Stimulated activated CD4-positive, alpha-beta T cell treated with anti-CD3 and anti-CD28 coated beads, TNF-alpha, amount 100 ng/mL, for 24 hours (primary cell): ENCODE measurements around the gene MED31.
"Not testable (repeated sequence)": the region's sequence is repeated elsewhere in the genome, so short reads cannot be mapped to it uniquely, and the experiment has no call there.

Source experiments
- DNase-seq, 3 experiments: peaks; one replicate each; pipeline ENCODE4 v3.0.0-alpha.2; 2020; ENCODE audit warnings: low read depth in 3 of 3

MED31 gene

DNA sequence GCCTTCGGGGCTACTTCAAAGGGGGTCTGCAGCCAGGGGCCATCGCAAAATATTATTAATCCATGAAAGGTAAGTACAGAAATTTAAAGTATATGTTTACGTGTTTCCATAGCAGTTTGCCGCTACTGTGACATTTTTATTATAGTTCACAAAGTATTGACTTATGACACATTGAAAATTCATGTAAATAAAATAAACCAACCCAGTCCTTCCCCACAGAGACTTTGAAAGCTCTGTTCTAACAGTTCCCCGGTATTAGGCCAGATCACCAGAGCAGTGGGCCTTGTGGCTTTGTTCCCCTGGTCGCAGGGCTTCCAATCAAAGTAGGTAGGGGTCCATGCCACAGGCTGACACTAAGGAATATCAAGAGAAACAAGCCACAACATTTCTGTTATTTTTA is 24.8 kb downstream of the MED31 start:
- no peak for DNase-seq

GRCh38 chr17:6623941-6624340 is 27.5 kb downstream of the MED31 start:
- no peak for DNase-seq

GRCh38 chr17:6611231-6611630 is 40.2 kb downstream of the MED31 start:
- no peak for DNase-seq

DNA sequence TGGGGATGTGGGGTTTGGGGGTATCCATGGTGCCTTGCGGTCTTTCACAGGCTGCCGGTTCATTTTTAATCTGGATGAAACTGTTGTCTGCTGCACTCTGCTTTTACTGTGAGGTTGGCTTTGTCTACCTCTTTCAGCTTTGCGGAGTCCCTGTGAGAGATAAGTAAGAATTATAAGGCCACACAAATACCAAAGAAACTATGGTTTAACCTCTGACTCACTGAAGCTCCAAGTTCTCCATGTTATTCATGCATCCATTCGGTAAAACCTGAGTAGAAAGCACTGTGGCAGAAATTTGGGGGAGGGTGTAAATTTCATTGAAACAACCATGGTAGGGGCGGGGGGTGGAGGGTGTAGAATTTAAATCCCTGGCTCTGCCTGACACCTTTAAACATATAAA is 41.4 kb downstream of the MED31 start:
- DNase-seq: no peak

DNA sequence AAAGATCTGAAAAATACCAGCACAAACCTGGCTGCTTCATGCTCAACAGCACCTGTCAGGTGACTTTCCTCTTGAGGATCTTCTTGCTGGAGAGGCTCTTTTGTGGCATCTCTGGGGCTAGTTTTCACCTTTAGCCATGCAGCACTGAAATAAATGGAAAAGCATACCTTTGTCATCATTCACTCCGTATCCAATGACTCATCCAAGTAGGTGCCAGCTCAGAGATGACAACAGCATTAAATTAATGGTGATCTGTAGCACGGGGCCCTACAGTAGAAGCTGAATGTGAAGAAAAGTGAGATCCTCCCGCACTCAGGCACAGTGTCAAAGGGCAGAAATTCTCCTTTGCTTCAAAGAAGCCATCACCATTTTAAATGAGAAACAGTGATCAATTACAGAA is 43.1 kb downstream of the MED31 start:
- DNase-seq: no peak

DNA sequence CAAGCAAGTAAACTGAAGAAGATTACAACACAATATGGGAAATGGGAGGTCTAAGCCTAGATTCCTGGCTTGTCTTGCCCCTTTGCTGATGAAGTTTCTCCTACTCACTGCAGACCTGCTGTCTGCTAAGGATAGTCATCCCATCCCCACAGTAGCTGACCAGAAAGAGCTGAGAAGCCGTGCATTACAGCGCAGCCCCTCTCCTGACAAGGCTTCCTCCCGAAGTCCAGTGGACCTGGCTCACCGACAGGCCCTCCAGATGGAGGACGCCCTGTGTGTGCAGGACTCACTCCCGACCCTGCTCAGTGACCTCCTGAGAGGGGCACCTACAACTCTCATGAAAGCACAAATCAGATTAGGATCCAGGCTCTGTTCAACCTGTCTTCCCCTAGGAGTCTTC is 46.3 kb downstream of the MED31 start:
- DNase-seq: no peak

GRCh38 chr17:6603744-6604325 is 47.6 kb downstream of the MED31 start:
- no peak for DNase-seq

DNA sequence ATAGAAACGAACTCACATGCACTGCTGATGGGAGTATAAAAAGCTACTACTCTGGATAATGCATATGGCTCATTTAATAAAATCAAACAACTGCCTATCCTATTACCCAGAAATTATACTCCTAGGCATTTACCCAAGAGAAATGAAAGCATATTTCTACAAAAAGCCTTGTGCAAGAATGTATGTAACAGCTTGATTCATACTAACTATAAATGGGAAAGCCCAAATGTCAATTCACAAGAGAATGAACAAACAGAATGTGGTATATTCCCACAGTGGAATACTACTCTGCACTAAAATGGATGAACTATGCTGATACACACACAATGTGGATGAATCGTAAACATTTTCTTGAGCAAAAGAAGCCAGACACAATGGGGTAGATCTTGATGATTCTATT is 49.3 kb downstream of the MED31 start:
- no peak for DNase-seq

- DNase-seq: no peak
These were observed 52.0 kb downstream of the MED31 start for GRCh38 chr17:6599364-6599763.

GRCh38 chr17:6597727-6598126 is 53.7 kb downstream of the MED31 start:
- DNase-seq: no peak

DNA sequence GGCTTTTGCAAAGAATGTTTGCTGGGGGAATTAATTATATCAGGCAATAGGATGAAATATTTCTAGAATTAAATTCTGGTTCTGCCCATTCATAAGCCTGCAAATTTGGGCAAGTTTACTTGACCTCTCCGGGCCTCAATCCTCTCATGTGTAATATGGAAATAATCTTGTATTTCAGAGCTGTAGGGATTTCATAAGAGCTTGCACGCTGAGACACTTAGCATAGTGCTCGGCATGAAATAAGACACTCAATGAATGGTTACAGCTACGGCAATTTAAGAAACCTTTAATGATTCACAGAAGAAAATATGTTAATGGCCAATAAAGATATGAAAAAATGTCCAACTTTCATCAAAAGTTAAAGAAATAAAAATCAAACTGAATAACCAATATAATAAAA is 54.5 kb downstream of the MED31 start:
- DNase-seq: no peak

GRCh38 chr17:6596511-6596910 is 54.9 kb downstream of the MED31 start:
- DNase-seq: no peak

DNA sequence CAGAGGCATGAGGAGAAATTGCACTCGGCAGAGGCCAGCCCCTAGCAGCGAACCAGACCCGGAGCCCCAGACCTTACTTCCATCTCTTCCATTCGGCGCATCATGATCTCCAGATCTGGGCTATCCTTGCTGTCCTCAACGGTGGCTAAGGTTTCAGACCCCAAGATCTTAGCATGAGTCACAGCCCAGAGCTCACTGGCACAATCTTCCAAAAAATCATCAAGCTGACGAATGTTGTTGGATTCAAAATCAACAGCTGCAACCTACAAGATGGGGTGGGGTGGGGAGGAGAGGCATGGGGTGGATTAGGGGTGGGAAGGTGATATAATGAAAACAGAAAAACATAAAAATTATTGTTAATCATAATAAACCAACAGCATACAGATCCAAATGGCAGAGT is 55.3 kb downstream of the MED31 start:
- DNase-seq: no peak

- DNase-seq: not testable (repeated sequence)
These were observed 58.0 kb downstream of the MED31 start for GRCh38 chr17:6593371-6593770.
